Loucy (cell line): ENCODE results near the gene LRIG1.

ENCODE experiments used
- CTCF ChIP-seq: fragments of 200-600 bp; sonication (generic); conservative IDR thresholded peaks from 2 replicates; pipeline ENCODE4 v1.5.1; 2014; ENCODE audit warnings: mild to moderate bottlenecking, antibody characterized with exemption, low read length
- EZH2phosphoT487 ChIP-seq: fragments of 200-600 bp; IDR thresholded peaks from 2 replicates; pipeline ENCODE4 v1.6.1; 2018; ENCODE audit warnings: antibody characterized with exemption, mild to moderate bottlenecking, moderate library complexity, borderline replicate concordance

DNA sequence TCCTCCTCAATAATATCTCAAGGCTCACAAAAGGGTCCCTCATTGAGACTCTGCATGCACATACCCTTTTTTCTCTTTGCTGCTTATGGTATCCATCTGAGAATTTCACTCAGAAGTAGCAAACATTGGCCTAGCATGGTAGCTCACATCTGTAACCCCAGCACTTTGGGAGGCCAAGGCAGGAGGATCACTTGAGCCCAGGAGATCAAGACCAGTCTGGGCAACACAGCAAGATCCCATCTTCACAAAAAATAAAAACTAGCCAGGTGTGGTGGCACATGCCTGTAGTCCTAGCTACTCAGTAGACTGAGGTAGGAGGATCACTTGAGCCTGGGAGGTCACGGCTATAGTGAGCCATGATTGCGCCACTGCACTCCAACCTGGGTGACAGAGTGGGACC is 11.7 kb downstream of the LRIG1 start:
- TF ChIP-seq CTCF (no peak), EZH2phosphoT487 (no peak)
